ENCODE results near the gene PROCR.
"Not testable (repeated sequence)": the region's sequence is repeated elsewhere in the genome, so short reads cannot be mapped to it uniquely, and the experiment has no call there.

The PROCR gene

GRCh38 chr20:35164531-35164930 is 7.3 kb upstream of the PROCR start:
- H3K4me3 ChIP-seq (ENCODE audit: insufficient read depth, low read depth, low read length, poor library complexity, severe bottlenecking); H3K4me1 ChIP-seq (ENCODE audit: control insufficient read depth, insufficient read depth, low read length, poor library complexity, severe bottlenecking); H3K27ac ChIP-seq (ENCODE audit: insufficient read depth, low read length, poor library complexity, severe bottlenecking); DNase-seq; H3K36me3 ChIP-seq (ENCODE audit: control insufficient read depth, insufficient read depth, low read length); H3K9me3 ChIP-seq (ENCODE audit: control insufficient read depth, low read length); H3K27me3 ChIP-seq (replicated peaks; ENCODE audit: control insufficient read depth, insufficient read depth, low read length, poor library complexity, severe bottlenecking): not testable (repeated sequence)

DNA sequence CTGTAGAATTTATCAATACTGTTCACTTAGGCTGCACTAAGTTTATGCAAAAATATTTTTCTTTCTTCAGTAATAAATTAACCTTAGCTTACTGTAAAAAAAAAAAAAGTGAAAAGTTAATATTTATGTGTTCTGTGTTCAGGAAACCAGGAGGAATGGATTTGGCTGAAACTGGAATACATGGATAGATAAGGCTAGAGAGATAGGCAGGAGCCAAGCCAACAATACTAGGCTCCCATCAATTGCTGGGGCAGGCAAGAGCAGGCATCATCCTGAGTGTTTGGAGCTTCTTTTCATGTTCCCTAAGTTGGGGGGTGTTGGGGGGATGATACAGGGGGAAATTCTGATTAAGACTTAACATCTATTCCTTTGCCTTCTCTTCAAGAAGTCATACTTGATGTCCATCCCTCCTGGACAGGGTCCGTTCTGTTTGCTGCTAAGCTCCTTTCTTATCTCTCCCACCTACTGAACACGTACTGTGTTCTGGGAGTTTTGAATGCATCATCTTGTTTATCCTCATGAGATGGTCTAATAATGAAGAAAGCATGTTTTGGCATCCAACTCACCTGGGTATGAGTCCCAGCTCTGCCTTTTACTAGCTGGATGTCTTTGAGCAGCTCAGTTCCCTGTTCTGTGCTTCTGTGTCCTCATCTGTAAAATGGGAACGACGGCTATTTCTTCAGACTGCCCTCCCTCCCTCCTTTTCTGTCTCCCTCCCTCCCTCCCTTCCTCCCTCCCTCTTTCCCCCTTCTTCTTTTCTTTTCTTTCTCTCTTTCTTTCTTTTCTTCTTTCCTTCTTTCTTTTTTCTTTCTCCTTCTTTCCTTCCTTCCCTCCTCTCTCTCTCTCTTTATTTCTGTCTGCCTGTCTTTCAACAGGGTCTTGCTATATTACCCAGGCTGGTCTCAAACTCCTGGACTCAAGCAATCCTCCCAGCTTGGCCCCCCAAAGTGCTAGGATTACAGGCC is 6.4 kb upstream of the PROCR start:
- Histone ChIP-seq H3K9me3 (ENCODE audit: control insufficient read depth, low read length) (no peaks in the 10 kb centered on the region), H3K4me3 (ENCODE audit: insufficient read depth, low read depth, low read length, poor library complexity, severe bottlenecking) (no peak overlapping the region), H3K27me3 (replicated peaks; ENCODE audit: control insufficient read depth, insufficient read depth, low read length, poor library complexity, severe bottlenecking) (no peaks in the 10 kb centered on the region), H3K36me3 (ENCODE audit: control insufficient read depth, insufficient read depth, low read length) (no peaks in the 10 kb centered on the region), H3K27ac (ENCODE audit: insufficient read depth, low read length, poor library complexity, severe bottlenecking) (no peak overlapping the region), H3K4me1 (ENCODE audit: control insufficient read depth, insufficient read depth, low read length, poor library complexity, severe bottlenecking) (peaks cover 2% of the 10 kb centered on the region)
- no peak for DNase-seq

GRCh38 chr20:35166242-35166830 is 5.5 kb upstream of the PROCR start:
- no peak overlapping the region for H3K27ac ChIP-seq (ENCODE audit: insufficient read depth, low read length, poor library complexity, severe bottlenecking)
- peaks cover 2% of the 10 kb centered on the region for H3K4me1 ChIP-seq (ENCODE audit: control insufficient read depth, insufficient read depth, low read length, poor library complexity, severe bottlenecking)
- no peaks in the 10 kb centered on the region for H3K9me3 ChIP-seq (ENCODE audit: control insufficient read depth, low read length)
- H3K27me3 ChIP-seq (replicated peaks; ENCODE audit: control insufficient read depth, insufficient read depth, low read length, poor library complexity, severe bottlenecking), result no peaks in the 10 kb centered on the region
- no peak for DNase-seq
- H3K36me3 ChIP-seq (ENCODE audit: control insufficient read depth, insufficient read depth, low read length), result no peaks in the 10 kb centered on the region
- no peak overlapping the region for H3K4me3 ChIP-seq (ENCODE audit: insufficient read depth, low read depth, low read length, poor library complexity, severe bottlenecking)

DNA sequence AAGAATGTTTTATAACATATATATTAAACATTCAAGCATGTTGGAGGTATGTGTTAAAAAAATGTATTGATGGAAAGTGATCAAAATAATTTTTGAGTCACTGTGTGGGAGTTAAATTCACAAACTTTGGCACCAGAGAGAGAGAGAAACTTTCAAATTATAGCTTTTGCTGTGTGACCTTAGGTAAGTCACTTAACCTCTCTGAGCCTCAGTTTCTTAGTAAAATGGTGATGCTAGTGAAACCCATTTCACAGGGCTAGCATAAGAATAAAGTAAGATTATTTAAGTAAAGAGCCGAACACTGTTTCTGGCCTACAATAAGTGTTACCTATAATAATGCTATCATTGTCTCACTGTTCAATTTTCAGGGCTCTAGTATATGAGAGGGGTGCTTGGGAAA is 4.1 kb upstream of the PROCR start:
- H3K9me3 ChIP-seq (ENCODE audit: control insufficient read depth, low read length), result no peaks in the 10 kb centered on the region
- no peak overlapping the region for H3K4me3 ChIP-seq (ENCODE audit: insufficient read depth, low read depth, low read length, poor library complexity, severe bottlenecking)

GRCh38 chr20:35168701-35169409 is 3.0 kb upstream of the PROCR start:
- H3K27me3 ChIP-seq (replicated peaks; ENCODE audit: control insufficient read depth, insufficient read depth, low read length, poor library complexity, severe bottlenecking); DNase-seq; H3K4me1 ChIP-seq (ENCODE audit: control insufficient read depth, insufficient read depth, low read length, poor library complexity, severe bottlenecking); H3K36me3 ChIP-seq (ENCODE audit: control insufficient read depth, insufficient read depth, low read length); H3K27ac ChIP-seq (ENCODE audit: insufficient read depth, low read length, poor library complexity, severe bottlenecking); H3K4me3 ChIP-seq (ENCODE audit: insufficient read depth, low read depth, low read length, poor library complexity, severe bottlenecking); H3K9me3 ChIP-seq (ENCODE audit: control insufficient read depth, low read length): not testable (repeated sequence)

More for the DNA sequence above, 4.1 kb upstream of the PROCR start:
- Histone ChIP-seq H3K36me3 (ENCODE audit: control insufficient read depth, insufficient read depth, low read length) (no peaks in the 10 kb centered on the region), H3K27ac (ENCODE audit: insufficient read depth, low read length, poor library complexity, severe bottlenecking) (no peak overlapping the region), H3K27me3 (replicated peaks; ENCODE audit: control insufficient read depth, insufficient read depth, low read length, poor library complexity, severe bottlenecking) (no peaks in the 10 kb centered on the region), H3K4me1 (ENCODE audit: control insufficient read depth, insufficient read depth, low read length, poor library complexity, severe bottlenecking) (no peaks in the 10 kb centered on the region)
- DNase-seq, result no peak

DNA sequence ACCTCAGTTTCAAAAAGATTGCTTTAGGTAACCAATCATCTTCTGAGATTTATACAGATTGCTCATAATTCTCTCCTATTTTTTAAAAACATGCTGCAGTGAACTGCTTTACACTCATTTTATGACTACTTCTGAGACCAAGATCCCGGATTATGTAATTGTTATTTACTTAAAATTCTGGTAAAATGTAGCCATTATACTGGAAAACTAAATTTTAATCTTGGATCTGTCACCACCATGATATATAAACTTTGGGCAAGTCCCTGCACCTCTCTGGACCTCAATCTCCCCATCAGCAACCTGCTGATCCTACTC is 477 bp upstream of the PROCR start:
- no peak overlapping the region for H3K4me3 ChIP-seq (ENCODE audit: insufficient read depth, low read depth, low read length, poor library complexity, severe bottlenecking)
- H3K27ac ChIP-seq (ENCODE audit: insufficient read depth, low read length, poor library complexity, severe bottlenecking), result no peak overlapping the region
- H3K36me3 ChIP-seq (ENCODE audit: control insufficient read depth, insufficient read depth, low read length), result no peaks in the 10 kb centered on the region
- H3K4me1 ChIP-seq (ENCODE audit: control insufficient read depth, insufficient read depth, low read length, poor library complexity, severe bottlenecking), result no peaks in the 10 kb centered on the region
- no peaks in the 10 kb centered on the region for H3K27me3 ChIP-seq (replicated peaks; ENCODE audit: control insufficient read depth, insufficient read depth, low read length, poor library complexity, severe bottlenecking)
- DNase-seq, result no peak
- H3K9me3 ChIP-seq (ENCODE audit: control insufficient read depth, low read length), result no peaks in the 10 kb centered on the region

DNA sequence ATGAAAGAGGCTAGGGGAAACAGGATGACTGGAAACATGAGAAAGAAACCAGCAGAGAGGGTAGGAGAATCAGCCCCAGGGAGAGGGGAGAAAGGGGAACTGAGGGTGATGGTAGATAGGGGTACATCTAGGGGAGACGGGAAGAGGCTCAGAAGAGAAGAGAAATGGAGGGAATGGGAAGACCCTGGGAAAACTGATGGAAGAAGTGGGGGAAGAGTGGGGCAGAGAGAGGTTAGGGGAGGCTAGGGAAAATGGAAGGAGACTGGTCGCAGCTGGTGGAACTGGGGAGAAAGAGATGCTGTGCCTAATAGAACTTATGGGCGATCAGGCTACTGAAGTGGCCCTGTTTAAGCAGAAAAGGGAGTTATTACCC is 548 bp downstream of the PROCR start:
- Histone ChIP-seq H3K36me3 (ENCODE audit: control insufficient read depth, insufficient read depth, low read length) (no peaks in the 10 kb centered on the region), H3K27ac (ENCODE audit: insufficient read depth, low read length, poor library complexity, severe bottlenecking) (no peak overlapping the region), H3K4me3 (ENCODE audit: insufficient read depth, low read depth, low read length, poor library complexity, severe bottlenecking) (no peak overlapping the region), H3K9me3 (ENCODE audit: control insufficient read depth, low read length) (no peaks in the 10 kb centered on the region), H3K27me3 (replicated peaks; ENCODE audit: control insufficient read depth, insufficient read depth, low read length, poor library complexity, severe bottlenecking) (no peaks in the 10 kb centered on the region), H3K4me1 (ENCODE audit: control insufficient read depth, insufficient read depth, low read length, poor library complexity, severe bottlenecking) (no peaks in the 10 kb centered on the region)
- no peak for DNase-seq

GRCh38 chr20:35173576-35174192 is 1.8 kb downstream of the PROCR start:
- no peaks in the 10 kb centered on the region for H3K9me3 ChIP-seq (ENCODE audit: control insufficient read depth, low read length)
- DNase-seq, result no peak
- H3K4me1 ChIP-seq (ENCODE audit: control insufficient read depth, insufficient read depth, low read length, poor library complexity, severe bottlenecking), result no peaks in the 10 kb centered on the region
- no peak overlapping the region for H3K4me3 ChIP-seq (ENCODE audit: insufficient read depth, low read depth, low read length, poor library complexity, severe bottlenecking)
- no peaks in the 10 kb centered on the region for H3K27me3 ChIP-seq (replicated peaks; ENCODE audit: control insufficient read depth, insufficient read depth, low read length, poor library complexity, severe bottlenecking)
- no peak overlapping the region for H3K27ac ChIP-seq (ENCODE audit: insufficient read depth, low read length, poor library complexity, severe bottlenecking)
- H3K36me3 ChIP-seq (ENCODE audit: control insufficient read depth, insufficient read depth, low read length), result no peaks in the 10 kb centered on the region

DNA sequence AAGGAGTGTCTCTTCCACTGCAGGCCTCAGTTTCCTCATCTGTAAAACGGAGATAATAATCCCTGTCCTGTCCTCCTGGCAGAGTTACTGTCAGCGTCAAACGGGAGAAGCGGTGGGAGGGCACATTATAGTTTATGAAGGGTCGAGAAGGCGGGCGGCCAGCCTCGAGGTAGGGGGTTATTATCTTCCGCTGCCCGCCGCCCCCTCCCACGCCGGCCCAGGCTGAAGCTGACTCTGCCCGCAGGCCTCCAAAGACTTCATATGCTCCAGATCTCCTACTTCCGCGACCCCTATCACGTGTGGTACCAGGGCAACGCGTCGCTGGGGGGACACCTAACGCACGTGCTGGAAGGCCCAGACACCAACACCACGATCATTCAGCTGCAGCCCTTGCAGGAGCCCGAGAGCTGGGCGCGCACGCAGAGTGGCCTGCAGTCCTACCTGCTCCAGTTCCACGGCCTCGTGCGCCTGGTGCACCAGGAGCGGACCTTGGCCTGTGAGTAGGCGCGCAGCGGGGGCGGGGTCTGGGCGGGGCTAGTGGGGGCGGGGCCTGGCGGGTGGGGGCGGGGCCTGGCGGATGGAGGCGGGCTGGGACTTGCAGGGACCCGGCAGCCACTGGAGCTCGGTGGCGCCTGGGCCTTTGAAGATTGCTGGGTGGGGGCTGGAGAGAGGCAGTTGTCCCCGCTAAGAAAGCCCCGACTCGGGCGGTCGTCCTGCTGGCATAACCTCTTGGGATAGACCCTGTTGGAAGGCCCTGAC is 2.8 kb downstream of the PROCR start:
- no peak for DNase-seq

More for the DNA sequence above, 2.8 kb downstream of the PROCR start:
- no peaks in the 10 kb centered on the region for H3K27me3 ChIP-seq (replicated peaks; ENCODE audit: control insufficient read depth, insufficient read depth, low read length, poor library complexity, severe bottlenecking)
- no peaks in the 10 kb centered on the region for H3K9me3 ChIP-seq (ENCODE audit: control insufficient read depth, low read length)
- no peak overlapping the region for H3K27ac ChIP-seq (ENCODE audit: insufficient read depth, low read length, poor library complexity, severe bottlenecking)
- no peak overlapping the region for H3K4me3 ChIP-seq (ENCODE audit: insufficient read depth, low read depth, low read length, poor library complexity, severe bottlenecking)
- no peaks in the 10 kb centered on the region for H3K4me1 ChIP-seq (ENCODE audit: control insufficient read depth, insufficient read depth, low read length, poor library complexity, severe bottlenecking)
- no peaks in the 10 kb centered on the region for H3K36me3 ChIP-seq (ENCODE audit: control insufficient read depth, insufficient read depth, low read length)
